Upper lobe of left lung (tissue), 6 donors: ENCODE results near the gene DERL3. TPM values are rescaled to one million over a fixed set of nuclear protein-coding genes. Genes with fewer than 3 reads are reported as not detected.

Experiments used
- ATAC-seq, 2 donors: fragments of 200-7000 bp; cut with Tn5 transposase; one replicate each; pipeline ENCODE4 v1.9.1; 2022; ENCODE audit warnings: mild to moderate bottlenecking in 2 of 2, moderate library complexity in 2 of 2; ENCODE audit not compliant: low FRiP score in 2 of 2
- DNase-seq, 2 donors: peaks; one replicate each; pipeline ENCODE4 v3.0.0-alpha.2; 2019 to 2020
- H3K27ac ChIP-seq, 4 donors: fragments of 200-600 bp; sonication (generic); one replicate each; pipeline ENCODE4 v1.5.1; 2016 to 2019
- H3K27me3 ChIP-seq, 4 donors: fragments of 200-600 bp; sonication (generic); one replicate each; pipeline ENCODE4 v1.5.1; 2017 to 2019
- H3K36me3 ChIP-seq, 4 donors: fragments of 200-600 bp; sonication (generic); one replicate each; pipeline ENCODE4 v1.5.1; 2016 to 2019
- H3K4me1 ChIP-seq, 4 donors: fragments of 200-600 bp; sonication (generic); one replicate each; pipeline ENCODE4 v1.5.1; 2018 to 2019
- H3K4me3 ChIP-seq, 4 donors: fragments of 200-600 bp; sonication (generic); one replicate each; pipeline ENCODE4 v1.5.1; 2017 to 2019; ENCODE audit warnings: mild to moderate bottlenecking in 2 of 4, moderate library complexity in 1 of 4
- H3K9me3 ChIP-seq, 4 donors: fragments of 200-600 bp; sonication (generic); one replicate each; pipeline ENCODE4 v1.5.1; 2018 to 2019
- CTCF ChIP-seq, 6 experiments: fragments of 450-650 bp in 4 of 6; fragments of 200-600 bp in 2 of 6; sonication (generic) in 2 of 6; IDR thresholded peaks; one replicate each; pipeline ENCODE4 v1.5.1; 2016 to 2019; ENCODE audit warnings: antibody characterized with exemption in 6 of 6
- EP300 ChIP-seq, 4 donors: sonication (generic); formaldehyde crosslinking; IDR thresholded peaks; one replicate each; pipeline ENCODE4 v1.5.1; 2017; ENCODE audit warnings: antibody characterized with exemption in 4 of 4, control low read depth in 2 of 4
- POLR2A ChIP-seq, 4 donors: fragments of 450-650 bp; IDR thresholded peaks; one replicate each; pipeline ENCODE4 v1.5.1; 2016 to 2017; ENCODE audit warnings: antibody characterized with exemption in 4 of 4, mild to moderate bottlenecking in 2 of 4
- POLR2AphosphoS5 ChIP-seq, 2 donors: sonication (generic); formaldehyde crosslinking; IDR thresholded peaks; one replicate each; pipeline ENCODE4 v1.5.1; 2017; ENCODE audit warnings: antibody characterized with exemption in 2 of 2
- WGBS, 2 donors: methylation state at CpG; one replicate each; pipeline ENCODE4 v1.1.5; 2017 to 2018; 5-methylcytosine and 5-hydroxymethylcytosine counted together
- total RNA-seq, 6 donors: library from RNA; depleted of rRNA in 4 of 6; stranded (reverse); fragments of >200 nt in 4 of 6; gene quantifications; one replicate each; pipeline versions ENCODE4 v1.1.0 to v1.2.1, GENCODE V29; 2016 to 2021
- donor health status: DM: no; HTN: no; CAD: no; lungs with moderate emphysema.
- donor health status: DM: no; HTN: yes; CAD: no; lungs with severe emphysema.

Gene DERL3
- total RNA-seq, 6 donors from 2014 or later: 1.9 to 14.8 (median 5.5) TPM

GRCh38 chr22:23818541-23818940 lies 20.3 kb downstream of the DERL3 start:
- ATAC-seq (no peak), DNase-seq (no peak)
- no peak for TF ChIP-seq CTCF (IDR thresholded peaks at IDR 0.05)
- no peak for TF ChIP-seq POLR2AphosphoS5 (IDR thresholded peaks at IDR 0.05)
- TF ChIP-seq POLR2A (IDR thresholded peaks at IDR 0.05): no peak
- no peak for TF ChIP-seq EP300 (IDR thresholded peaks at IDR 0.05)
- no peak overlapping the region for H3K4me3 ChIP-seq
- no peaks in the 10 kb centered on the region for H3K27me3 ChIP-seq
- no peak overlapping the region for H3K27ac ChIP-seq
- H3K4me1 ChIP-seq: no peaks in the 10 kb centered on the region
- H3K36me3 ChIP-seq: peaks cover 14 to 91% (median 61%) of the 10 kb centered on the region in 4 donors
- WGBS, 2 donors: 89 to 95% methylated on average over 2 of the region's 2 CpGs
- no peaks in the 10 kb centered on the region for H3K9me3 ChIP-seq

- no peaks in the 10 kb centered on the region for H3K4me1 ChIP-seq
- no peak overlapping the region for H3K4me3 ChIP-seq
- WGBS, 2 donors: 84 to 94% methylated on average over 6 of the region's 6 CpGs
- ATAC-seq (no peak), DNase-seq (no peak)
- H3K36me3 ChIP-seq: peaks cover 10 to 85% (median 56%) of the 10 kb centered on the region in 4 donors
- TF ChIP-seq EP300 (IDR thresholded peaks at IDR 0.05) (no peak), POLR2AphosphoS5 (IDR thresholded peaks at IDR 0.05) (no peak), CTCF (IDR thresholded peaks at IDR 0.05) (no peak), POLR2A (IDR thresholded peaks at IDR 0.05) (no peak)
- H3K27ac ChIP-seq: no peak overlapping the region
- no peaks in the 10 kb centered on the region for H3K9me3 ChIP-seq
- no peaks in the 10 kb centered on the region for H3K27me3 ChIP-seq
These were observed 21.7 kb downstream of the DERL3 start for GRCh38 chr22:23817146-23817545.

DNA sequence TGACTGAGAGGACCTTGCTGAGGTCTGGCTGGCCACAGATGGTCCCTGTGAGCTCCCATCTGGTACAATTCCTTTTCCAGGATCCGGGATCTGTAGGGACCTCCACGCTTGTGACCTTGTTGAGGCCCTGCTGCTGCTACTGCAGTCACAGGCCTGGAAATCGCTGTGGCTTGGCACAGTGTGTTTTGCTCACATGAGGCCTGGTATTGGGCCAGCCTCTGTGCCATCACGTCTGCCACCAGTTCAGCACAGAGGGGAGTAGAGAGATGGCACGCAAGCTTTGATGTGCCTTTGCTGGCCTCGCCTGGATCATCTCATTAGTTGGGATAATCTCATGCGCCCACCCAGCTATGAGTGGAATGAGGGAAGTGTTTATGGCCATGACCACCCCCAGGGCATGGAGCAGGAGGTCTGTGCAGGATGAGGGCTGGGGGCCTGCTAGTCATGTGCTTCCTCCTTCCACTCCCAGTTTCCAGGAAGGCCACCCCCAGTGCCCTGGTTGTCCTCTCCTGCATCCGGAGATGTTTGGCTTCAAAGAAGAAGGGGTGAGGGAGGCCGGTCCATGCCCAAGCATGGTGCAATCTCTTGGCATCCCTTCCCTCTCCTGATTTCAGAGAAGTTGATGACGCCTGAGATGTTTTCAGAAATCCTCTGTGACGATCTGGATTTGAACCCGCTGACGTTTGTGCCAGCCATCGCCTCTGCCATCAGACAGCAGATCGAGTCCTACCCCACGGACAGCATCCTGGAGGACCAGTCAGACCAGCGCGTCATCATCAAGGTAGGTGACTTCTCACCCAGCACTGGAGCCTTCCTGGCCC lies 22.4 kb downstream of the DERL3 start:
- Histone ChIP-seq H3K36me3 (peaks cover 10 to 85% (median 51%) of the 10 kb centered on the region in 4 donors), H3K27me3 (no peaks in the 10 kb centered on the region), H3K9me3 (no peaks in the 10 kb centered on the region), H3K27ac (no peak overlapping the region), H3K4me3 (no peak overlapping the region), H3K4me1 (no peaks in the 10 kb centered on the region)
- no peak for DNase-seq
- peak in 1 of 2 donors; percentile 22 for ATAC-seq
- TF ChIP-seq POLR2AphosphoS5 (IDR thresholded peaks at IDR 0.05): no peak
- WGBS, 2 donors: 85 to 92% methylated on average over 16 to 18 of the region's 18 CpGs

DNA sequence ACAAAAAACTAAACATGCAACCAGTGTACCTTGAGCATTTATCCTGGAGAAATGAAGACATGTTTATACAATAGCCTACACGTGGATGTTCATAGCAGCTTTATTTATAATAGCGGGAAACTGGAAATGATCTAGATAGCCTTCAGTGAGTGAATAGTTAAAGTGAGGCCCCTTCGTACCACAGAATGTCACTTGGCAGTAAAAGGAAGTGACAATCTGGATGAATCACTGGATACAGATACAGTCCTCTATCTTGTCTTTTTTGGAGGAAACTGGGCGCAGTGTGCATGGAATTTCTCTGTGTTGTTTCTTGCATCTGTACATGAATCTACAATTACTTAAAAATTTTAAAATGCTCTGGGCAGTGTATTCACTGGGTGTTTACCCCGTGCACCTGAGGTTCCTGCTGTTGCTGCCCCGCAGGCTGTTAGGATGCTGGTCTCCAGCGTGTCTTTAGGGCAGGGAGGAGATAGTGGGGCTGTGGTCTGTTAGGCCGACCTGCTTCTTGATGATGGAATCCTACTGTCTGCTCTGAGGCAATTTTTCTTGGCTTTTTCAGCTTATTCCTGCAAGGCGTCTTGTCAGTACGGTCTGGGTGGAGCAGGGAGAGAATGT lies 23.2 kb downstream of the DERL3 start:
- Histone ChIP-seq H3K9me3 (no peaks in the 10 kb centered on the region), H3K27me3 (no peaks in the 10 kb centered on the region), H3K4me1 (no peaks in the 10 kb centered on the region), H3K27ac (no peak overlapping the region), H3K36me3 (peaks cover 10 to 85% (median 50%) of the 10 kb centered on the region in 4 donors), H3K4me3 (no peak overlapping the region)
- ATAC-seq (no peak), DNase-seq (no peak)
- TF ChIP-seq CTCF (IDR thresholded peaks at IDR 0.05) (no peak), EP300 (IDR thresholded peaks at IDR 0.05) (no peak), POLR2AphosphoS5 (IDR thresholded peaks at IDR 0.05) (no peak), POLR2A (IDR thresholded peaks at IDR 0.05) (no peak)
- 75 to 88% methylated on average over 9 to 10 of the region's 10 CpGs for whole genome bisulfite sequencing, 2 donors

- TF ChIP-seq EP300 (IDR thresholded peaks at IDR 0.05): no peak
- TF ChIP-seq POLR2A (IDR thresholded peaks at IDR 0.05): no peak
- TF ChIP-seq POLR2AphosphoS5 (IDR thresholded peaks at IDR 0.05): no peak
- no peak for TF ChIP-seq CTCF (IDR thresholded peaks at IDR 0.05)
- H3K27ac ChIP-seq: no peak overlapping the region
- peaks cover 5 to 85% (median 38%) of the 10 kb centered on the region in 4 donors for H3K36me3 ChIP-seq
- no peaks in the 10 kb centered on the region for H3K27me3 ChIP-seq
- ATAC-seq: no peak
- 95 to 98% methylated on average over 4 of the region's 4 CpGs for WGBS, 2 donors
- DNase-seq: no peak
- H3K4me1 ChIP-seq: no peaks in the 10 kb centered on the region
- no peak overlapping the region for H3K4me3 ChIP-seq
- no peaks in the 10 kb centered on the region for H3K9me3 ChIP-seq
These were observed 26.4 kb downstream of the DERL3 start for GRCh38 chr22:23812378-23812777.
